NCI-H2081 (cell line): ENCODE results near the gene PTN.
"Not testable (repeated sequence)": the region's sequence is repeated elsewhere in the genome, so short reads cannot be mapped to it uniquely, and the experiment has no call there.

ENCODE experiments used
- DNase-seq, 2 experiments: peaks; one replicate each; lab custom pipeline; 2025; lab: John Stamatoyannopoulos, UW

PTN gene

DNA sequence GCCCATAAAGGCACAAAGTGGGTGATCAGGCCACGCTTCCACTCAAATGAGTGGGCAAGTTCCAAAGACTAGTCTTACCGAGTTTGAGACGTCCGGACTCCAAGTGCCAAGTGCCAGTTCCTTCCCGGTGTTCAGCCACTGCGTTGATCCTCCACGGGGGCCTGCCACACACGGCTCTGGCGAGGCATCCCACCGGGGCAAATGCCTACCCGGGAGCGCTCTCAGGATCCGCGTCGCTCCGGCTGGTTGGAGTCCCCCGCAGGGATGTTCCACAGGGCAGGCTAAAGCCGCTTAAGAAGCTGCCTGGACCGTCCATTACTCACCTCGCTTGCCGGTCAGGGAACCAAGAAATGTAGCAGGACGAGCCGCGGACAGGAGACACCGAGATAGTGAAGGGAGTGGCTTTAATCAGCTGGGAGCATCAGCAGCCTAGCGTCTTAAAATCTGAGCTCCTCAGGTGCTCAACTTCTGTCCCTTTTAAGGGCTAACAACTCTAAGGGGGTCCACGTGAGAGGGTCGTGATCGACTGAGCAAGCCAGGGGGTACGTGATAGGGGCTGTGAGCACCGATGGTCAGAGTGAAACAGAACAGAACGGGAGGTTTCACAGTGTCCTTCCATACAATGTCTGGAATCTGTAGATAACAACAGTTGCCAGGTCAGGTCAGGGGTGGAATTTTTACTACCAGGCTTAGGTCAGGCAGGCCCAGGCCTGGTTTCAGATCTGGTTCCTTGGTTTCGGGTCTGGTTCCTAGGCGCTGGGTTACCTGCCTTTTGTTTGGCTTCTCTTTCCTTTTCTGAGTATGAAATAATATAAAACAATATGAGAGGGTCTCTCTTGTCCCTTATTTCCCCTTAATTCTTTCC, 75.3 kb downstream of the PTN start:
- DNase-seq: not testable (repeated sequence)

- no peak for DNase-seq
These were observed 76.8 kb downstream of the PTN start for GRCh38 chr7:137266764-137267163.

DNA sequence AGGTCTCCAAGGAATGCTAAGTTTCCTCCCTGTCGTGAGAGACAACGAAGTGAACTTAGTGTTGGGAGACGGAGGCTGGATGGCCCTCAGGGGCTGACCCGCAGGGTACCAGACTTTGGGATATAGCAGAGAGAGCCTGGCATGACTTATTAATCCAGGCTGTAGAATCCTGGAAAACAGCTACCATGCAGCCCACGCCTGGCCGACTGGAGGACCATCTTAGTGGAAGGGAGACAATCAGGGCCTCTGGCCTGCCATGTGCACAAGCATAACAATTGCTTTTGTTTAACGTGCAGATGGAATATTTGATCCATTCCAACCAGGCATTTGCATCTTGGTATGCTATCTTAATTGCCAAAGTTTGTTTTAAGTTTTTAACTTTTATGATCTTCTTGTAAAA, 78.1 kb downstream of the PTN start:
- DNase-seq: not testable (repeated sequence)

- DNase-seq: no peak
These were observed 80.9 kb downstream of the PTN start for GRCh38 chr7:137262599-137262998.

DNA sequence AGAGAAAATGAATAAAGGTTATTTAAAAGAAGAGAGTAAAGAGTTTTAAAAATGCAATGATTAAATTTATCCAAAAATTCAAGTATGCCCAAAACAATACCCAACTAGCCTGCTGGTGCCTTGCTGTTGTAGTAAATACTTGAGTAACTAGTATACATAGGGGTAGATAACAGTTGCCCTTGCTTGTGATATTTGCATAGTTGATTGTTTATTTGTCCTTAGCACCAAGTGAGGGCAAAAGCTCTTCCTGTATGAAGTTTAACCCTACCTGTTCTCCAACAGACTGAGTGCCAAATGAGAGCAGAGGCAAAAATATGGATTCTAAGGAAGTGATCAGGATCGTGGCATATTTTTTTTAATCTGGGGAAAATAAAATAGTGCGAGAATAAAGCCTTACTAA, 85.0 kb downstream of the PTN start:
- no peak for DNase-seq

DNA sequence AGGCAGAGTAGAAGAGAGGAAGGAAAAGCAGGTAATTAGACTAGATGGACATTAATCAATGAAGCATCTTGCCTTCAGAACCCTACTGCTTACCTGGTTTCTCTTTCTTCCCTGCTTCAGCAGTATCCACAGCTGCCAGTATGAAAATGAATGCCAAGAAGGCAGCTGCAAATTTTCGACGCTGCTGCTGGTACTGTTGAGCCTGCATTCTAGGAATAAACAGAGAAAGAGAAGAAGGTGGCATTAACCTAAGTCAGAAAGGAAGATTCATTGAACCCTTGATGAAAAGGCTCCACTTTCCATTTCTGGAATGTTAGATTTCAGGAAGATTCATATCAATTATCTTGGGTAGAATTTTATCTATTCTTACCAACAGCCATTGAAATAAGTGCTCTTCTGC, 88.8 kb downstream of the PTN start:
- no peak for DNase-seq

GRCh38 chr7:137245890-137246289, 97.6 kb downstream of the PTN start:
- DNase-seq: no peak

GRCh38 chr7:137245186-137245585, 98.3 kb downstream of the PTN start:
- DNase-seq: no peak

DNA sequence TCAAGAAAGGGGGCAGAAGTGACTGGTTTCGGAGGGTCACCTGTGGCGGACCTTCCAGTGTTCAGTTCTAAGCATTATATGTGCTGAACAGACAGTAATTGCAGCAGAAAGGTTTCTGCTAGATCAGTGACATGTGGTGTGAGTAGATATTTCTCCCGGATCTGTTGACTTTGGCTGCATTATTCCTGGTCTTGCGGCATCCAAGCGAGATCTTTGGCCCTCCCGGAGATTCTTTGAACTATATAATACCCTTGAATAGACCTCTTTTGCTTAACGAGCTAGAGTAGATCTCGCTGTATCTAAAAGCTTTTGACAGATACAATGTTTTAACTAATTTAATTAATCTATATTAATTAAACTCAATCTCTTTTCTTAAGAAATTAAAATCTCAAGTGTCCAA, 99.8 kb downstream of the PTN start:
- DNase-seq: no peak

DNA sequence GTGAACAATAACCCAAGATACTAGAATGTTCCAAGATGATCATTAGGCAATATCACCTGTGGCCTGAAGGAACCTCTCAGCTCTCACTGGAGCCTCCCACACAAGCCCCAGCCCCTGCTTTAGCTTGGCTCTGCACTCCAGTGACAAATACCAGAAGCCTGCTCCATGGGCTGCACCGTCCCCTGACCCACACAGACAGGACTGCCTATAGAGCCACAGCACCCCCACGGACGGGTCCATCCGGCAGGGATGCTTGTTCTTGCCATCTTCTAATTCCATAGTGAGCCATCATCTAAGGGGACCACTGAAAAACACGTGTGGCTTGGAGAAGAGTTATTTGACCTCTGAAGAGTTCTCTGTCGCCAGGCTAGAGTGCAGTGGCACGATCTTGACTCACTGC, 100.9 kb downstream of the PTN start:
- DNase-seq: no peak

GRCh38 chr7:137241655-137242360, 101.7 kb downstream of the PTN start:
- no peak for DNase-seq

- DNase-seq: not testable (repeated sequence)
These were observed 104.3 kb downstream of the PTN start for GRCh38 chr7:137239186-137239585.

DNA sequence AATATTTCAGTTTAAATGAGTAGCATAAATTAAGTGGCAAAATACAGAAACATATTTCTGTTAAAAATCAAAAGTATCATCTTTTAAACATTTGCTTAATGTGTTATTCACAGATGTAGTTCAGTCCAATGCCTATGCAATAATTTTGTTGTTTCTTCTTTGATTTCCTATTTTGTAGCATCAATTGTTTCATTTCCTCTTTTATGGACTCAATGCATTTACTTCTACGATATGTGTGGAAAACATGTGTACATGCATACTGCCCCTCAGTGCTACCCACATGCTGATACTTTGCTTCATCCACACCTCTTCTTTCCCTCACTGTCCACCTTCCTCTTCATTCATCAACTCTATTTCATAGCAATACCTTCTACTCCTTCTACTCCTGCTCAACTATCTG, 108.1 kb downstream of the PTN start:
- DNase-seq: no peak

- no peak for DNase-seq
These were observed 112.4 kb downstream of the PTN start for GRCh38 chr7:137231167-137231566.

GRCh38 chr7:137221467-137221866, 122.1 kb downstream of the PTN start:
- no peak for DNase-seq

DNA sequence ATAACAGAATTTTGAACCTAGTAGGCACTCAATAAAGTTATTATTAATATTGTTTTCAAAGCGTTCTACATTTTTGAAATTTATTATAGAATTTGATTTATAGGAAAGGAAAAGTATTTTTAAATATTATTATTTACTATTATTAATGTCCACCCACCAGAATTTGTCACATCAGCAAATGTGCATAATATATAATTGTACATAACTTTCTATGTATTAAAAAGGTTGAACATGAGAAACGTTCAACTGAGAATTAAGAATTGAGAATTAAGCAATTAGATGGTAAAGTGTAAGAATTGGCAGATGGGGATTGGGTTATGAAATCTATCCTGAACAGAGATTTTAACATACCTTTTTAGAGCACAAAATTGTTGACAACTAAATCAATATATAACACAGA, 129.8 kb downstream of the PTN start:
- DNase-seq: no peak

GRCh38 chr7:137209151-137209817, 134.2 kb downstream of the PTN start:
- no peak for DNase-seq

GRCh38 chr7:137206770-137207169, 136.8 kb downstream of the PTN start:
- DNase-seq: no peak

GRCh38 chr7:137204246-137204645, 139.3 kb downstream of the PTN start:
- DNase-seq: no peak

GRCh38 chr7:137203351-137203750, 140.2 kb downstream of the PTN start:
- no peak for DNase-seq

DNA sequence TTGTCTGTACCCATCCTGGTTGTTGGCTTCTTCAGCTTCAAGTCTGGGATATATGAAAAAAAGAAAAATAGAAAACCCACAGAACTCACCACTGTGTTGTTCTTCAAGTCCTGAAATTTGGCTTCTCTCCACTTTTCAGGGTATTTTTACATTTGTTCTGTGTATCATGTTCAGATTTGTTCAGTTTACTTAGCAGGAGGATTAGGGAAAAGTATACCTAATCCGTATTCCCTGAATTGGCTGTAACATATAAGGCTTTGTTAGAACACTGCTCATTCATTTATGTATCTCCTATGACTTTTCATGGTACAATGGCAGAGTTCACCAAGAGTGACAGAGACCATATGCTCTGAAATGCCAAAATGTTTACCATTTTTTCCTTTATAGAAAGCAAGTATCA, 146.9 kb downstream of the PTN start:
- DNase-seq: no peak

GRCh38 chr7:137195996-137196395, 147.5 kb downstream of the PTN start:
- DNase-seq: no peak

DNA sequence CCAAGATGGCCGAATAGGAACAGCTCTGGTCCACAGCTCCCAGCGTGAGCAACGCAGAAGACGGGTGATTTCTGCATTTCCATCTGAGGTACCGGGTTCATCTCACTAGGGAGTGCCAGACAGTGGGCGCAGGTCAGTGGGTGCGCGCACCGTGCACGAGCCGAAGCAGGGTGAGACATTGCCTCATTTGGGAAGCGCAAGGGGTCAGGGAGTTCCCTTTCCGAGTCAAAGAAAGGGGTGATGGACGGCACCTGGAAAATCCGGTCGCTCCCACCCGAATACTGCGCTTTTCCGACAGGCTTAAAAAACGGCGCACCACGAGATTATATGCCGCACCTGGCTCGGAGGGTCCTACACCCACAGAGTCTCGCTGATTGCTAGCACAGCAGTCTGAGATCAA, 161.9 kb downstream of the PTN start:
- peak in 1 of 2 experiments; percentile 52 for DNase-seq
